HEK293 (cell line): Measurements from ENCODE around the gene MAP3K20.
"Not testable (repeated sequence)": the region's sequence is repeated elsewhere in the genome, so short reads cannot be mapped to it uniquely, and the experiment has no call there.

ENCODE experiments used
- CTCF ChIA-PET: fragments of 350-600 bp; formaldehyde crosslinking; extraction: SDS; loops from one replicate; lab custom pipeline; 2021; ENCODE audit warnings: antibody characterized with exemption; lab: Yijun Ruan, JAX
- POLR2A ChIA-PET: fragments of 300-600 bp; formaldehyde crosslinking; extraction: SDS; loops from one replicate; lab custom pipeline; 2020; ENCODE audit warnings: antibody characterized with exemption, inconsistent platforms; lab: Yijun Ruan, JAX
- H3K27ac ChIP-seq: fragments of 200-500 bp; sonication (Bioruptor generic); 2 replicates; pipeline ENCODE4 v1.5.1; 2014; ENCODE audit warnings: low read depth, low read length, control low read depth, inconsistent platforms; ENCODE audit errors: extremely low read depth
- H3K36me3 ChIP-seq, 2 experiments: fragments of 200-500 bp in 1 of 2; sonication (Bioruptor generic) in 1 of 2; 1 replicate in 1 of 2; 2 replicates in 1 of 2; pipeline ENCODE4 v1.5.1; 2014 to 2017; ENCODE audit warnings: inconsistent platforms in 2 of 2, low read length in 2 of 2; ENCODE audit not compliant: control insufficient read depth in 2 of 2, insufficient read depth in 1 of 2
- H3K4me1 ChIP-seq: fragments of 200-500 bp; sonication (Bioruptor generic); 2 replicates; pipeline ENCODE4 v1.5.1; 2014; ENCODE audit warnings: mild to moderate bottlenecking, low read length, inconsistent platforms; ENCODE audit not compliant: control insufficient read depth, insufficient read depth
- H3K4me3 ChIP-seq: 2 replicates; pipeline ENCODE4 v1.5.1; 2011; ENCODE audit warnings: low read depth, mild to moderate bottlenecking, control low read depth, low read length, moderate library complexity
- H3K9me3 ChIP-seq: fragments of 200-500 bp; sonication (Bioruptor generic); 2 replicates; pipeline ENCODE4 v1.5.1; 2014; ENCODE audit warnings: low read depth, low read length, inconsistent platforms; ENCODE audit not compliant: control insufficient read depth, insufficient read depth
- ATF2 ChIP-seq: fragments of 450-650 bp; formaldehyde crosslinking; IDR thresholded peaks from 2 replicates; pipeline ENCODE4 v1.5.1; 2016; ENCODE audit warnings: missing biosample characterization, missing genetic modification characterization, low read depth
- EGR2 ChIP-seq: fragments of 450-650 bp; formaldehyde crosslinking; IDR thresholded peaks from 2 replicates; pipeline ENCODE4 v1.5.1; 2016; ENCODE audit warnings: low read depth, missing biosample characterization, missing genetic modification characterization
- GLIS1 ChIP-seq: fragments of 450-650 bp; formaldehyde crosslinking; IDR thresholded peaks from 2 replicates; pipeline ENCODE4 v1.5.1; 2016; ENCODE audit warnings: missing biosample characterization, missing genetic modification characterization
- IKZF3 ChIP-seq: fragments of 450-650 bp; IDR thresholded peaks from 2 replicates; pipeline ENCODE4 v1.5.0; 2018; ENCODE audit warnings: missing biosample characterization, mild to moderate bottlenecking, missing genetic modification characterization, moderate library complexity
- MYNN ChIP-seq: fragments of 450-650 bp; formaldehyde crosslinking; IDR thresholded peaks from 2 replicates; pipeline ENCODE4 v1.5.1; 2016; ENCODE audit warnings: missing biosample characterization, missing genetic modification characterization, borderline replicate concordance
- PBX3 ChIP-seq: sonication (generic); formaldehyde crosslinking; IDR thresholded peaks from 2 replicates; pipeline ENCODE4 v1.8.1; 2022; ENCODE audit warnings: mild to moderate bottlenecking, moderate library complexity, missing genetic modification reagents
- PRDM1 ChIP-seq: fragments of 450-650 bp; formaldehyde crosslinking; IDR thresholded peaks from 2 replicates; pipeline ENCODE4; 2016; ENCODE audit warnings: missing biosample characterization, missing genetic modification characterization
- TCF7L2 ChIP-seq: IDR thresholded peaks from 2 replicates; pipeline ENCODE4 v1.6.1; 2011; ENCODE audit warnings: low read depth, mild to moderate bottlenecking, inconsistent platforms, low read length, moderate library complexity, borderline replicate concordance
- ZBTB49 ChIP-seq: fragments of 450-650 bp; formaldehyde crosslinking; IDR thresholded peaks from 2 replicates; pipeline ENCODE4 v1.5.1; 2016; ENCODE audit warnings: missing biosample characterization, missing genetic modification characterization, low read depth
- ZNF133 ChIP-seq: fragments of 450-650 bp; formaldehyde crosslinking; IDR thresholded peaks from 2 replicates; pipeline ENCODE4 v1.5.1; 2016; ENCODE audit warnings: missing biosample characterization, missing genetic modification characterization
- ZNF146 ChIP-seq: fragments of 450-650 bp; formaldehyde crosslinking; IDR thresholded peaks from 2 replicates; pipeline ENCODE4 v1.5.1; 2016; ENCODE audit warnings: missing biosample characterization, missing genetic modification characterization
- ZNF19 ChIP-seq: fragments of 450-650 bp; formaldehyde crosslinking; IDR thresholded peaks from 2 replicates; pipeline ENCODE4; 2016; ENCODE audit warnings: missing biosample characterization, missing genetic modification characterization, low read depth
- ZNF2 ChIP-seq: fragments of 450-650 bp; formaldehyde crosslinking; IDR thresholded peaks from 2 replicates; pipeline ENCODE4 v1.5.1; 2016; ENCODE audit warnings: missing biosample characterization, missing genetic modification characterization
- ZNF239 ChIP-seq: fragments of 450-650 bp; formaldehyde crosslinking; IDR thresholded peaks from 2 replicates; pipeline ENCODE4 v1.5.1; 2016; ENCODE audit warnings: missing biosample characterization, missing genetic modification characterization
- ZNF24 ChIP-seq: fragments of 450-650 bp; formaldehyde crosslinking; IDR thresholded peaks from 2 replicates; pipeline ENCODE4 v1.5.1; 2016; ENCODE audit warnings: missing biosample characterization, missing genetic modification characterization
- ZNF266 ChIP-seq: fragments of 450-650 bp; formaldehyde crosslinking; IDR thresholded peaks from 2 replicates; pipeline ENCODE4 v1.5.1; 2016; ENCODE audit warnings: missing biosample characterization, missing genetic modification characterization, low read depth
- ZNF324 ChIP-seq: fragments of 450-650 bp; formaldehyde crosslinking; IDR thresholded peaks from 2 replicates; pipeline ENCODE4 v1.5.1; 2016; ENCODE audit warnings: missing biosample characterization, missing genetic modification characterization
- ZNF366 ChIP-seq: fragments of 450-650 bp; formaldehyde crosslinking; conservative IDR thresholded peaks from 2 replicates; pipeline ENCODE4 v1.5.1; 2016; ENCODE audit warnings: missing biosample characterization, missing genetic modification characterization
- ZNF426 ChIP-seq: fragments of 450-650 bp; formaldehyde crosslinking; IDR thresholded peaks from 2 replicates; pipeline ENCODE4 v1.5.1; 2017; ENCODE audit warnings: missing biosample characterization, missing genetic modification characterization, mild to moderate bottlenecking, inconsistent platforms, moderate library complexity
- ZNF510 ChIP-seq: fragments of 450-650 bp; formaldehyde crosslinking; IDR thresholded peaks from 2 replicates; pipeline ENCODE4 v1.5.1; 2018; ENCODE audit warnings: mild to moderate bottlenecking, missing genetic modification characterization, missing biosample characterization; ENCODE audit not compliant: insufficient replicate concordance
- ZNF624 ChIP-seq: fragments of 450-650 bp; formaldehyde crosslinking; IDR thresholded peaks from 2 replicates; pipeline ENCODE4 v1.5.1; 2017; ENCODE audit warnings: missing biosample characterization, missing genetic modification characterization
- ZNF629 ChIP-seq: fragments of 450-650 bp; formaldehyde crosslinking; IDR thresholded peaks from 2 replicates; pipeline ENCODE4 v1.5.1; 2017; ENCODE audit warnings: missing biosample characterization, missing genetic modification characterization
- ZNF645 ChIP-seq: fragments of 450-650 bp; formaldehyde crosslinking; IDR thresholded peaks from 2 replicates; pipeline ENCODE4; 2016; ENCODE audit warnings: missing biosample characterization, missing genetic modification characterization
- ZNF658 ChIP-seq: fragments of 450-650 bp; formaldehyde crosslinking; IDR thresholded peaks from 2 replicates; pipeline ENCODE4; 2016; ENCODE audit warnings: missing biosample characterization, missing genetic modification characterization
- ZNF776 ChIP-seq: fragments of 450-650 bp; formaldehyde crosslinking; IDR thresholded peaks from 2 replicates; pipeline ENCODE4 v1.5.0; 2017; ENCODE audit warnings: missing biosample characterization, missing genetic modification characterization, borderline replicate concordance
- ZNF785 ChIP-seq: fragments of 450-650 bp; formaldehyde crosslinking; IDR thresholded peaks from 2 replicates; pipeline ENCODE4 v1.5.1; 2016; ENCODE audit warnings: missing biosample characterization, missing genetic modification characterization

Gene MAP3K20

GRCh38 chr2:173092844-173093402 is 17.3 kb downstream of the MAP3K20 start (continued):
- no peak for TF ChIP-seq ATF2 (tag by site-specific recombination)

- H3K9me3 ChIP-seq, H3K27ac ChIP-seq, H3K4me1 ChIP-seq, H3K4me3 ChIP-seq, POLR2A ChIA-PET: not testable (repeated sequence)
- H3K36me3 ChIP-seq: peaks cover 0 to 20% of the 10 kb centered on the region in 2 experiments; a peak in 1 of 3 replicates
- TF ChIP-seq ZNF146: peak; percentile 92
- CTCF ChIA-PET: interaction anchor here (1.5 kb wide), 1 partner anchor 66 kb away, joined by 3 read pairs; no protein-coding TSS in a partner anchor
Observed at GRCh38 chr2:173093617-173094016, 18.0 kb downstream of the MAP3K20 start.

- CTCF ChIA-PET: interaction anchor here (0.9 kb wide), 1 partner anchor 9 kb away, joined by 6 read pairs; no protein-coding TSS in a partner anchor
Observed at GRCh38 chr2:173094731-173095130, 19.1 kb downstream of the MAP3K20 start.

GRCh38 chr2:173095356-173095755 is 19.7 kb downstream of the MAP3K20 start:
- H3K27ac ChIP-seq: no peak overlapping the region
- peaks cover 0 to 26% of the 10 kb centered on the region in 2 experiments; a peak in 1 of 3 replicates for H3K36me3 ChIP-seq
- ChIA-PET POLR2A (interaction anchor here (0.6 kb wide), 1 partner anchor 24 kb away, joined by 4 read pairs; no protein-coding TSS in a partner anchor), CTCF (interaction anchor here (0.9 kb wide), 1 partner anchor 10 kb away, joined by 6 read pairs; no protein-coding TSS in a partner anchor)
- H3K4me1 ChIP-seq: no peaks in the 10 kb centered on the region; the same call in 1 of the 2 replicates
- H3K4me3 ChIP-seq: no peak overlapping the region
- H3K9me3 ChIP-seq: no peaks in the 10 kb centered on the region
- no peak for TF ChIP-seq ZNF629 (tag by site-specific recombination)
- TF ChIP-seq ZNF426 (tag by site-specific recombination): no peak
- TF ChIP-seq ZNF239 (tag by site-specific recombination): no peak
- TF ChIP-seq ZNF510 (tag by site-specific recombination): no peak
- TF ChIP-seq TCF7L2: no peak
- no peak for TF ChIP-seq PBX3 (CRISPR knock-in tag)
- no peak for TF ChIP-seq IKZF3 (tag by site-specific recombination)
- no peak for TF ChIP-seq ZNF785
- TF ChIP-seq MYNN (tag by site-specific recombination): no peak

More at GRCh38 chr2:173094731-173095130, 19.1 kb downstream of the MAP3K20 start:
- no peak overlapping the region for H3K4me3 ChIP-seq
- TF ChIP-seq ZNF324 (no peak), ZNF645 (tag by site-specific recombination) (no peak), PRDM1 (tag by site-specific recombination) (no peak), GLIS1 (tag by site-specific recombination) (no peak), ZNF426 (tag by site-specific recombination) (no peak), ZNF658 (tag by site-specific recombination) (no peak), TCF7L2 (no peak), ZBTB49 (tag by site-specific recombination) (no peak), ZNF266 (tag by site-specific recombination) (no peak), ZNF19 (tag by site-specific recombination) (no peak), ZNF366 (tag by site-specific recombination) (no peak), ZNF133 (no peak), ZNF776 (tag by site-specific recombination) (no peak), ZNF2 (tag by site-specific recombination) (no peak), EGR2 (tag by site-specific recombination) (no peak), ZNF24 (no peak), ZNF146 (no peak), ZNF624 (tag by site-specific recombination) (no peak)
- no peaks in the 10 kb centered on the region; the same call in 1 of the 2 replicates for H3K4me1 ChIP-seq
- no peak overlapping the region for H3K27ac ChIP-seq
- POLR2A ChIA-PET: no interaction called here
- peaks cover 0 to 20% of the 10 kb centered on the region in 2 experiments; a peak in 1 of 3 replicates for H3K36me3 ChIP-seq
- H3K9me3 ChIP-seq: no peaks in the 10 kb centered on the region
